ENCODE data around the gene FUT2. TPM values are rescaled to one million over a fixed set of nuclear protein-coding genes. Genes with fewer than 3 reads are reported as not detected.
A peak's percentile ranks its signal among the peaks of the same experiment; 100 is the strongest.

FUT2 gene
- total and polyA plus RNA-seq, 2 donors (not counting 1 experiment from before 2014, with no cell fraction given) = not detected

DNA sequence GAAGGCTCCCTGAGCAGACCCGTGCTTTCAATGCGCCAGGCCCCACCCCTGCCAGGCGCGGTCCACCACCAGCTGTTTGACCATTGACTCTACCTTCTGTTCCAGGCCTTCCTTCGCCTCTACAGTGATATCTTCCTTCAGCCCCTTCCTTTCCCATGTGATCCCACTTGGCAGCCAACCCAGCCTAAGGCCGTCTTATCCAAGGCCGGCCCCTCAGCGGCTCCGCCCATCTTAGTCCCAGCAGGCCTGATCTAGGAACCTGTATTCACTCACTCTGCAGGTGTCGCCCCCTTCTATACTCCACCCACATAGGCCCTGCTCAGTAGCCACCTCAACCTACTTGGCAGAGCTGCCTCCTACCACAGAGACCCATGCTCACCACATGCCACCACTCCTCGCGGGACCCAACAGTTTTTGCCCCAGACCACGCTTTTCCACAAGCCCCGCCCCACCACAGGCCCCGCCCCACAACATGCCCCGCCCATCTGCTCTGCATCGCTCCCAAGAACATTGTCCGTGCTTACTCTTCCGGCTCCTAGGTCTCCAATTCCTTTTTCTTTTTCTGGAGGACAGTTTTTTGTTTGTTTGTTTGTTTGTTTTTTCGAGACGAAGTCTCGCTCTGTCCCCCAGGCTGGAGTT is 41.7 kb downstream of the FUT2 start:
- peaks cover 10% of the 10 kb centered on the region for H3K27me3 Mint-ChIP-seq
- peaks cover 15% of the 10 kb centered on the region for H3K4me1 Mint-ChIP-seq
- H4K20me1 ChIP-seq (ENCODE audit: control insufficient read depth, insufficient read depth, low read length, poor library complexity, severe bottlenecking) = no peaks in the 10 kb centered on the region
- intact Hi-C loops (cut with micrococcal nuclease) = no loop called here
- no peak overlapping the region for H3K9ac ChIP-seq (ENCODE audit: low read length)
- CTCF ChIA-PET = interaction anchor here (2.4 to 3.2 kb wide), 2 partner anchors 12 to 63 kb away, joined by 12 to 18 read pairs; no protein-coding TSS in a partner anchor
- no peak overlapping the region for H3K4me2 ChIP-seq (replicated peaks; ENCODE audit: low read depth, low read length, poor library complexity, severe bottlenecking)
- POLR2A ChIA-PET = no interaction called here
- H3K36me3 ChIP-seq (replicated peaks in 1 of 2; ENCODE audit: control extremely low read depth in 1 of 2, control insufficient read depth in 1 of 2, extremely low read depth in 1 of 2, insufficient read depth in 2 of 2, low read length in 1 of 2) = no peaks in the 10 kb centered on the region
- H3K9me3 Mint-ChIP-seq (ENCODE audit: insufficient read depth) = no peaks in the 10 kb centered on the region
- H3K27ac ChIP-seq (ENCODE audit: low read length in 2 of 2) = no peak overlapping the region
- 89% methylated on average over 17 of the region's 22 CpGs for WGBS (ENCODE audit: insufficient coverage)
- TF ChIP-seq, protein P1, sequence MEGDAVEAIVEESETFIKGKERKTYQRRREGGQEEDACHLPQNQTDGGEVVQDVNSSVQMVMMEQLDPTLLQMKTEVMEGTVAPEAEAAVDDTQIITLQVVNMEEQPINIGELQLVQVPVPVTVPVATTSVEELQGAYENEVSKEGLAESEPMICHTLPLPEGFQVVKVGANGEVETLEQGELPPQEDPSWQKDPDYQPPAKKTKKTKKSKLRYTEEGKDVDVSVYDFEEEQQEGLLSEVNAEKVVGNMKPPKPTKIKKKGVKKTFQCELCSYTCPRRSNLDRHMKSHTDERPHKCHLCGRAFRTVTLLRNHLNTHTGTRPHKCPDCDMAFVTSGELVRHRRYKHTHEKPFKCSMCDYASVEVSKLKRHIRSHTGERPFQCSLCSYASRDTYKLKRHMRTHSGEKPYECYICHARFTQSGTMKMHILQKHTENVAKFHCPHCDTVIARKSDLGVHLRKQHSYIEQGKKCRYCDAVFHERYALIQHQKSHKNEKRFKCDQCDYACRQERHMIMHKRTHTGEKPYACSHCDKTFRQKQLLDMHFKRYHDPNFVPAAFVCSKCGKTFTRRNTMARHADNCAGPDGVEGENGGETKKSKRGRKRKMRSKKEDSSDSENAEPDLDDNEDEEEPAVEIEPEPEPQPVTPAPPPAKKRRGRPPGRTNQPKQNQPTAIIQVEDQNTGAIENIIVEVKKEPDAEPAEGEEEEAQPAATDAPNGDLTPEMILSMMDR (IDR thresholded peaks at IDR 0.05) = no peak
- no peak for TF ChIP-seq EZH2 (IDR thresholded peaks at IDR 0.05; ENCODE audit: borderline replicate concordance, insufficient read depth, low read depth, low read length, poor library complexity, severe bottlenecking)
- H3K4me1 ChIP-seq (ENCODE audit: control insufficient read depth in 2 of 2, insufficient read depth in 2 of 2, low read length in 2 of 2) = peaks cover 22 to 25% of the 10 kb centered on the region in 2 donors
- H3K27ac Mint-ChIP-seq = no peak overlapping the region
- no peak overlapping the region for H3K4me3 ChIP-seq (ENCODE audit: control extremely low read depth in 1 of 5, extremely low read depth in 1 of 5, insufficient read depth in 1 of 5, low read depth in 2 of 5, low read length in 4 of 5)
- H3K4me3 Mint-ChIP-seq = peak overlapping the region; percentile 2
- ATAC-seq (ENCODE audit: low read depth) (no peak), DNase-seq (peak; percentile 35)
- H3K27me3 ChIP-seq (replicated peaks in 1 of 4; ENCODE audit: control extremely low read depth in 1 of 4, control insufficient read depth in 3 of 4, insufficient read depth in 4 of 4, low read length in 3 of 4) = peaks cover 0 to 22% (median 10%) of the 10 kb centered on the region in 4 experiments
- H3K9me3 ChIP-seq (ENCODE audit: control extremely low read depth in 1 of 3, control insufficient read depth in 2 of 3, insufficient read depth in 1 of 3, low read length in 2 of 3) = peaks cover 0 to 29% (median 0%) of the 10 kb centered on the region in 3 donors
- H3K79me2 ChIP-seq (ENCODE audit: control insufficient read depth, insufficient read depth, low read length) = no peaks in the 10 kb centered on the region
- H2AFZ ChIP-seq (ENCODE audit: insufficient read depth, low read depth, low read length, poor library complexity, severe bottlenecking) = no peak overlapping the region
